Mesothelial cell of epicardium (in vitro differentiated cells): ENCODE results near the gene MPDU1. TPM values are rescaled to one million over a fixed set of nuclear protein-coding genes. Genes with fewer than 3 reads are reported as not detected.
A peak's percentile ranks its signal among the peaks of the same experiment; 100 is the strongest.

Experiments
- DNase-seq, 2 experiments: peaks; one replicate each; pipeline ENCODE4 v3.0.0; 2021; ENCODE audit warnings: low spot score in 2 of 2; ENCODE audit not compliant: unreplicated experiment in 2 of 2
- H3K27ac Mint-ChIP-seq: 2 replicates; pipeline ENCODE4 v1.8.0; 2021; ENCODE audit warnings: mixed read lengths
- H3K27me3 Mint-ChIP-seq: 2 replicates; pipeline ENCODE4 v1.8.0; 2021; ENCODE audit warnings: low read depth, mixed read lengths
- H3K36me3 Mint-ChIP-seq: 2 replicates; pipeline ENCODE4 v1.8.0; 2021; ENCODE audit warnings: mixed read lengths
- H3K4me1 Mint-ChIP-seq: 2 replicates; pipeline ENCODE4 v1.8.0; 2021; ENCODE audit warnings: mixed read lengths
- H3K4me3 Mint-ChIP-seq: 2 replicates; pipeline ENCODE4 v1.8.0; 2021; ENCODE audit warnings: mild to moderate bottlenecking, moderate library complexity, mixed read lengths
- H3K9me3 Mint-ChIP-seq: 2 replicates; pipeline ENCODE4 v1.8.0; 2021; ENCODE audit warnings: mixed read lengths
- total RNA-seq: library from RNA; stranded (reverse); gene quantifications from 3 replicates; pipeline ENCODE4 v1.2.1, GENCODE V29; 2021
- TF ChIP-seq, protein P1 (sequence below): fragments of 200-600 bp; sonication (generic); IDR thresholded peaks from one replicate; pipeline ENCODE4 v1.5.0; 2021; ENCODE audit warnings: antibody characterized with exemption; ENCODE audit not compliant: unreplicated experiment

MPDU1 gene
- total RNA-seq, 1 donor from 2014 or later, result 44.8 TPM

DNA sequence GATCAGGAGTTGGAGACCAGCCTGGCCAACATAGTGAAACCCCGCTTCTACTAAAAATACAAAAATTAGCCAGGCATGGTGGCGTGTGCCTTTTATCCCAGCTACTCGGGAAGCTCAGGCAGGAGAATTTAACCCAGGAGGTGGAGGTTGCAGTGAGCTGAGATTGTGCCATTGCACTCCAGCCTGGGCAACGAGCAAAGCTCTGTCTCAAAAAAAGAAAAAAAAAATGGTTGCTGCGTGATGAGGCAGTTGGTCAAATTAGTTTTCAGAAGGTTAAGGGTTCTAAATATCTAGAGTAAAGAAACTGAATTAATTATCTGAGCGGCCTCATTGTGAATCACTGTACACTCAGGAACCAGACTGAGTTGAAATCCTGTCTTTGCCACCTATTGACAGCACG lies 7.7 kb upstream of the MPDU1 start:
- H3K27me3 Mint-ChIP-seq, result no peaks in the 10 kb centered on the region
- H3K27ac Mint-ChIP-seq, result peak overlapping the region; percentile 71
- no peaks in the 10 kb centered on the region for H3K9me3 Mint-ChIP-seq
- H3K36me3 Mint-ChIP-seq, result peaks cover 42% of the 10 kb centered on the region
- peak overlapping the region; percentile 30 for H3K4me3 Mint-ChIP-seq
- TF ChIP-seq, protein P1, sequence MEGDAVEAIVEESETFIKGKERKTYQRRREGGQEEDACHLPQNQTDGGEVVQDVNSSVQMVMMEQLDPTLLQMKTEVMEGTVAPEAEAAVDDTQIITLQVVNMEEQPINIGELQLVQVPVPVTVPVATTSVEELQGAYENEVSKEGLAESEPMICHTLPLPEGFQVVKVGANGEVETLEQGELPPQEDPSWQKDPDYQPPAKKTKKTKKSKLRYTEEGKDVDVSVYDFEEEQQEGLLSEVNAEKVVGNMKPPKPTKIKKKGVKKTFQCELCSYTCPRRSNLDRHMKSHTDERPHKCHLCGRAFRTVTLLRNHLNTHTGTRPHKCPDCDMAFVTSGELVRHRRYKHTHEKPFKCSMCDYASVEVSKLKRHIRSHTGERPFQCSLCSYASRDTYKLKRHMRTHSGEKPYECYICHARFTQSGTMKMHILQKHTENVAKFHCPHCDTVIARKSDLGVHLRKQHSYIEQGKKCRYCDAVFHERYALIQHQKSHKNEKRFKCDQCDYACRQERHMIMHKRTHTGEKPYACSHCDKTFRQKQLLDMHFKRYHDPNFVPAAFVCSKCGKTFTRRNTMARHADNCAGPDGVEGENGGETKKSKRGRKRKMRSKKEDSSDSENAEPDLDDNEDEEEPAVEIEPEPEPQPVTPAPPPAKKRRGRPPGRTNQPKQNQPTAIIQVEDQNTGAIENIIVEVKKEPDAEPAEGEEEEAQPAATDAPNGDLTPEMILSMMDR, result no peak
- no peak for DNase-seq
- H3K4me1 Mint-ChIP-seq, result peaks cover 41% of the 10 kb centered on the region

DNA sequence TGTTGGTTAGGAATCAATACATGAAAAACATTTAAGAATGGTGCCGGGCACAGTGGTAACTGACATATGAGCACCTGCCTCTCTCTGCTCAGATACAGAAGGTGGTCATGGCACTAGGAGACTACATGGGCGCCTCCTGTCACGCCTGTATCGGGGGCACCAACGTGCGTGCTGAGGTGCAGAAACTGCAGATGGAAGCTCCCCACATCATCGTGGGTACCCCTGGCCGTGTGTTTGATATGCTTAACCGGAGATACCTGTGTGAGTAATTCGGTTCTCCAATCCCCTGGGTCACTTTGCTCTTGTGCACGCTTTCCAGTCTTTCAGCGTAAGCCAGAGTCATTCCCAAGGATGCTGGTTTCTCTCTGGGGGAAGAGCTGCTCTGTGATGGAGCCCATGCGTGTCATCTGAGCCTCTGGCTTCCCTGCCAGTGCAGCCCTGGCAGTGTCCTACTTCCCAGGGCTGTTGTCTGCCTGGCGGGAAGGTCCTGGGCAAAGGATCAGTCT lies 7.2 kb upstream of the MPDU1 start:
- TF ChIP-seq, protein P1, result no peak
- Mint-ChIP-seq H3K36me3 (peaks cover 44% of the 10 kb centered on the region), H3K27me3 (no peaks in the 10 kb centered on the region), H3K9me3 (no peaks in the 10 kb centered on the region), H3K4me3 (peak overlapping the region; percentile 10), H3K27ac (peak overlapping the region; percentile 71), H3K4me1 (peaks cover 43% of the 10 kb centered on the region)
- DNase-seq, result no peak

GRCh38 chr17:7577327-7578199 lies 6.1 kb upstream of the MPDU1 start:
- peaks cover 44% of the 10 kb centered on the region for H3K36me3 Mint-ChIP-seq
- TF ChIP-seq, protein P1, result no peak
- peak overlapping the region; percentile 69 for H3K27ac Mint-ChIP-seq
- H3K9me3 Mint-ChIP-seq, result no peaks in the 10 kb centered on the region
- no peaks in the 10 kb centered on the region for H3K27me3 Mint-ChIP-seq
- no peak for DNase-seq
- peaks cover 44% of the 10 kb centered on the region for H3K4me1 Mint-ChIP-seq
- H3K4me3 Mint-ChIP-seq, result no peak overlapping the region

GRCh38 chr17:7579001-7579833 lies 4.4 kb upstream of the MPDU1 start, which contains the start of gene CD68:
Gene CD68, plus strand, starts transcription at chr17:7579638. Its CDS starts 40 bp downstream, at chr17:7579678.
- H3K4me3 Mint-ChIP-seq, result no peak within 1 kb of the TSS
- H3K27me3 Mint-ChIP-seq, result no peaks in the 10 kb centered on the region
- peak within 1 kb of the TSS; percentile 93 for H3K27ac Mint-ChIP-seq
- TF ChIP-seq, protein P1, result no peak
- no peak for DNase-seq
- peaks cover 44% of the 10 kb centered on the region for H3K36me3 Mint-ChIP-seq
- H3K9me3 Mint-ChIP-seq, result no peaks in the 10 kb centered on the region
- peaks cover 45% of the 10 kb centered on the region for H3K4me1 Mint-ChIP-seq

DNA sequence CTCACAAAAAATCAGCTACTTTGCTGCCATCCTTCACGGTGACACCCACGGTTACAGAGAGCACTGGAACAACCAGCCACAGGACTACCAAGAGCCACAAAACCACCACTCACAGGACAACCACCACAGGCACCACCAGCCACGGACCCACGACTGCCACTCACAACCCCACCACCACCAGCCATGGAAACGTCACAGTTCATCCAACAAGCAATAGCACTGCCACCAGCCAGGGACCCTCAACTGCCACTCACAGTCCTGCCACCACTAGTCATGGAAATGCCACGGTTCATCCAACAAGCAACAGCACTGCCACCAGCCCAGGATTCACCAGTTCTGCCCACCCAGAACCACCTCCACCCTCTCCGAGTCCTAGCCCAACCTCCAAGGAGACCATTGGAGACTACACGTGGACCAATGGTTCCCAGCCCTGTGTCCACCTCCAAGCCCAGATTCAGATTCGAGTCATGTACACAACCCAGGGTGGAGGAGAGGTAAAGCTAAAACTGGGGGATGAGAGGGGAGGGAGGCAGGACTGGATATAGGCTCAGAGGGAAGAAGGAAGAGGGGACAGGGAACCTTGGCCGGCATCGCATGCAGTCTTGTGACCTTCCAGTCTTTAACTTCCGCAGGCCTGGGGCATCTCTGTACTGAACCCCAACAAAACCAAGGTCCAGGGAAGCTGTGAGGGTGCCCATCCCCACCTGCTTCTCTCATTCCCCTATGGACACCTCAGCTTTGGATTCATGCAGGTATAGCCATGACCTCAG lies 3.6 kb upstream of the MPDU1 start:
- H3K36me3 Mint-ChIP-seq, result peaks cover 39% of the 10 kb centered on the region
- H3K27ac Mint-ChIP-seq, result peak overlapping the region; percentile 93
- H3K4me3 Mint-ChIP-seq, result no peak overlapping the region
- H3K4me1 Mint-ChIP-seq, result peaks cover 44% of the 10 kb centered on the region
- no peak for DNase-seq
- TF ChIP-seq, protein P1, result no peak
- no peaks in the 10 kb centered on the region for H3K9me3 Mint-ChIP-seq
- no peaks in the 10 kb centered on the region for H3K27me3 Mint-ChIP-seq
